ENCODE data around the gene TEAD1.

DNA sequence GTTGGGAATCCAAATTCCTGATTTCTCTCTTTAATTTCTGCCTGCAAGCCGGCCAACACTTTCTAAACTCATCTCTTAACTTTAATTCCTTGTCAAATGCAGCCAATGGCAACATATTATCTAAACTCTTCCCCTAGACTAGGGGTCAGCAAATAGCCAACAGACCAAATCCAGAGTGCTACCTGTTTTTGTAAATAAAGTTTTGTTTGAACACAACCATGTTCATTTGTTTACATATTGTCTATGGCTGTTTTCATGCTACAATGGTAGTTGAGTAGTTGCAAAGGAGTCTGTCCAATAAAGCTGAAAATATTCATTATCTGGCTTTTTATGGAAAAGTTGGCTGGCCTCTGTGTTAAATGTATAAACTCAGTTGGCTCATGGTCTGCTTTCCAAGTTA lies 297.7 kb downstream of the TEAD1 start:
- TF ChIP-seq, protein P1, sequence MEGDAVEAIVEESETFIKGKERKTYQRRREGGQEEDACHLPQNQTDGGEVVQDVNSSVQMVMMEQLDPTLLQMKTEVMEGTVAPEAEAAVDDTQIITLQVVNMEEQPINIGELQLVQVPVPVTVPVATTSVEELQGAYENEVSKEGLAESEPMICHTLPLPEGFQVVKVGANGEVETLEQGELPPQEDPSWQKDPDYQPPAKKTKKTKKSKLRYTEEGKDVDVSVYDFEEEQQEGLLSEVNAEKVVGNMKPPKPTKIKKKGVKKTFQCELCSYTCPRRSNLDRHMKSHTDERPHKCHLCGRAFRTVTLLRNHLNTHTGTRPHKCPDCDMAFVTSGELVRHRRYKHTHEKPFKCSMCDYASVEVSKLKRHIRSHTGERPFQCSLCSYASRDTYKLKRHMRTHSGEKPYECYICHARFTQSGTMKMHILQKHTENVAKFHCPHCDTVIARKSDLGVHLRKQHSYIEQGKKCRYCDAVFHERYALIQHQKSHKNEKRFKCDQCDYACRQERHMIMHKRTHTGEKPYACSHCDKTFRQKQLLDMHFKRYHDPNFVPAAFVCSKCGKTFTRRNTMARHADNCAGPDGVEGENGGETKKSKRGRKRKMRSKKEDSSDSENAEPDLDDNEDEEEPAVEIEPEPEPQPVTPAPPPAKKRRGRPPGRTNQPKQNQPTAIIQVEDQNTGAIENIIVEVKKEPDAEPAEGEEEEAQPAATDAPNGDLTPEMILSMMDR (conservative IDR thresholded peaks at IDR 0.05): no peak
- no peak for TF ChIP-seq ZFX (IDR thresholded peaks at IDR 0.05)
